SHP77 treated with DMSO at 0.1 percent for 48 hours (cell line): ENCODE data around the gene TNFAIP6.
"Not testable (repeated sequence)": the region's sequence is repeated elsewhere in the genome, so short reads cannot be mapped to it uniquely, and the experiment has no call there.

Experiments
- DNase-seq: peaks from one replicate; lab custom pipeline; 2025; lab: John Stamatoyannopoulos, UW

The TNFAIP6 gene

GRCh38 chr2:151417650-151418049 is 60.3 kb downstream of the TNFAIP6 start:
- DNase-seq = no peak

DNA sequence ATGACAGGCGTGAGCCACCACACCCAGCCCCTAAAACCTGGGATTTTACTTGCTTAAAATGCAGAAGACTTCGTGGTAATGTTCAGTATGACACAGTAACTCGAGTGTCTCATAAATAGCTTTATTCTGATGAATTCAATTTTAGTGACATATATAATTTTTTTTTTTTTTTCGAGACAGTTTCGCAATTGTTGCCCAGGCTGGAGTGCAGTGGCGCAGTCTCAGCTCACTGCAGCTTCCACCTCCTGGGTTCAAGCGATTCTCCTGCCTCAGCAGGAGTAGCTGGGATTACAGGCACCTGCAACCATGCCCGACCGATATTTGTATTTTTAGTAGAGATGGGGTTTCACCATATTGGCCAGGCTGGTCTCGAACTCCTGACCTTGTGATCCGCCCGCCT is 64.3 kb downstream of the TNFAIP6 start:
- not testable (repeated sequence) for DNase-seq

GRCh38 chr2:151422917-151423439 is 65.6 kb downstream of the TNFAIP6 start:
- no peak for DNase-seq

DNA sequence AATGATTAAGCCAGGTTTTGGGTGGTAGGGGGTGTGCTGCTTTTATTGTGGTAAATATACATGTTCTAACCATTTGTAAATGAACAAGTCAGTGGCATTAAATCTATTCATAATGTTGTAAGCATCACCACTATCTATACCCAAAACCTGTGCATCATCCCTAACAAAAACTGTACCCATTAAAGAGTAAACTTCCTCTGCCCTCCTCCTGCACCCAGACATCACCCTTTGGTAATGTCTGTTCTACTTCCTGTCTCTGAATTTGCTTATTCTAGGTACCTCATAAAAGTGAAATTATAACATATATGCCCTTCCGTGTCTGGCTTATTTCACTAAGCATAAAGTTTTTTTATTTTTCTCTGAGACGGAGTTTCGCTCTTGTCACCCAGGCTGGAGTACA is 66.4 kb downstream of the TNFAIP6 start:
- no peak for DNase-seq
